Measurements from ENCODE around the gene MYOM1.

- TF ChIP-seq, protein P1, sequence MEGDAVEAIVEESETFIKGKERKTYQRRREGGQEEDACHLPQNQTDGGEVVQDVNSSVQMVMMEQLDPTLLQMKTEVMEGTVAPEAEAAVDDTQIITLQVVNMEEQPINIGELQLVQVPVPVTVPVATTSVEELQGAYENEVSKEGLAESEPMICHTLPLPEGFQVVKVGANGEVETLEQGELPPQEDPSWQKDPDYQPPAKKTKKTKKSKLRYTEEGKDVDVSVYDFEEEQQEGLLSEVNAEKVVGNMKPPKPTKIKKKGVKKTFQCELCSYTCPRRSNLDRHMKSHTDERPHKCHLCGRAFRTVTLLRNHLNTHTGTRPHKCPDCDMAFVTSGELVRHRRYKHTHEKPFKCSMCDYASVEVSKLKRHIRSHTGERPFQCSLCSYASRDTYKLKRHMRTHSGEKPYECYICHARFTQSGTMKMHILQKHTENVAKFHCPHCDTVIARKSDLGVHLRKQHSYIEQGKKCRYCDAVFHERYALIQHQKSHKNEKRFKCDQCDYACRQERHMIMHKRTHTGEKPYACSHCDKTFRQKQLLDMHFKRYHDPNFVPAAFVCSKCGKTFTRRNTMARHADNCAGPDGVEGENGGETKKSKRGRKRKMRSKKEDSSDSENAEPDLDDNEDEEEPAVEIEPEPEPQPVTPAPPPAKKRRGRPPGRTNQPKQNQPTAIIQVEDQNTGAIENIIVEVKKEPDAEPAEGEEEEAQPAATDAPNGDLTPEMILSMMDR (IDR thresholded peaks at IDR 0.05; ENCODE audit: poor library complexity), result no peak
- TF ChIP-seq EZH2 (IDR thresholded peaks at IDR 0.05; ENCODE audit: borderline replicate concordance) (no peak), EZH2phosphoT487 (IDR thresholded peaks at IDR 0.05; ENCODE audit: low read depth, severe bottlenecking, unreplicated experiment) (no peak)
These were observed 177.4 kb downstream of the MYOM1 start for GRCh38 chr18:3042379-3042778.

All from hepatocyte (in vitro differentiated cells).